Measurements from ENCODE around the gene ATPAF2.

DNA sequence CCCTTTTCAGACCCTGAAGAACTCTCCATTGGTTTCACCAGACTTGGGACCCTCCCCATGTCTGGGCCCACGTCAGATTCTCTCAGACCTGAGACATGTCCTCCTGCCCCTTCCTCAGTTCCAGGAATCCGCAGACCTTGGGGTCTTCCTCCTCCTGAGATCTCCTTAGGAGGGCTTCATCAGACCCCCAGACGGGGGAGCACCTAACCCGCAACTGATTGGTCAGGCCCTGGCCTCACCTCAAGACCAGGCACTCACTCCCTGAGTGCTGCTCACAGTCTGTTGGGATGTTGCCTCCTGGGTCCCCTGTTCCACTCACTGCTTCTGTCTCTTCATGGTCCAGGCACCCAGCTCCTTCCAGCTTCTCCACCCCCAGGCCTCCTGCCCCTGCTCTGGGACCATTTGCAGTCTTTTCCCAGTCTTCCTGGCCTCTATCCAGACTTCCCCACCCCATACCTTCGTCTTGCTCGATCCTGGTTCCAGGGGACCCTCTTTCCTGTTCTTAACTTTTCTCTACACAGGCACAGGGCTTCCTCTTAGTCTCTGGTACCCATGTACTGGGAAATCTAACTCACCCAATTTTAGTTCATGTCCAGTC, 1.4 kb upstream of the ATPAF2 start:
- TF ChIP-seq, protein P1, sequence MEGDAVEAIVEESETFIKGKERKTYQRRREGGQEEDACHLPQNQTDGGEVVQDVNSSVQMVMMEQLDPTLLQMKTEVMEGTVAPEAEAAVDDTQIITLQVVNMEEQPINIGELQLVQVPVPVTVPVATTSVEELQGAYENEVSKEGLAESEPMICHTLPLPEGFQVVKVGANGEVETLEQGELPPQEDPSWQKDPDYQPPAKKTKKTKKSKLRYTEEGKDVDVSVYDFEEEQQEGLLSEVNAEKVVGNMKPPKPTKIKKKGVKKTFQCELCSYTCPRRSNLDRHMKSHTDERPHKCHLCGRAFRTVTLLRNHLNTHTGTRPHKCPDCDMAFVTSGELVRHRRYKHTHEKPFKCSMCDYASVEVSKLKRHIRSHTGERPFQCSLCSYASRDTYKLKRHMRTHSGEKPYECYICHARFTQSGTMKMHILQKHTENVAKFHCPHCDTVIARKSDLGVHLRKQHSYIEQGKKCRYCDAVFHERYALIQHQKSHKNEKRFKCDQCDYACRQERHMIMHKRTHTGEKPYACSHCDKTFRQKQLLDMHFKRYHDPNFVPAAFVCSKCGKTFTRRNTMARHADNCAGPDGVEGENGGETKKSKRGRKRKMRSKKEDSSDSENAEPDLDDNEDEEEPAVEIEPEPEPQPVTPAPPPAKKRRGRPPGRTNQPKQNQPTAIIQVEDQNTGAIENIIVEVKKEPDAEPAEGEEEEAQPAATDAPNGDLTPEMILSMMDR (IDR thresholded peaks at IDR 0.05), result no peak
- TF ChIP-seq EP300 (IDR thresholded peaks at IDR 0.05), result no peak

Data from sigmoid colon (tissue), 4 donors.